Measurements from ENCODE around the gene FBXL17.

The FBXL17 gene

DNA sequence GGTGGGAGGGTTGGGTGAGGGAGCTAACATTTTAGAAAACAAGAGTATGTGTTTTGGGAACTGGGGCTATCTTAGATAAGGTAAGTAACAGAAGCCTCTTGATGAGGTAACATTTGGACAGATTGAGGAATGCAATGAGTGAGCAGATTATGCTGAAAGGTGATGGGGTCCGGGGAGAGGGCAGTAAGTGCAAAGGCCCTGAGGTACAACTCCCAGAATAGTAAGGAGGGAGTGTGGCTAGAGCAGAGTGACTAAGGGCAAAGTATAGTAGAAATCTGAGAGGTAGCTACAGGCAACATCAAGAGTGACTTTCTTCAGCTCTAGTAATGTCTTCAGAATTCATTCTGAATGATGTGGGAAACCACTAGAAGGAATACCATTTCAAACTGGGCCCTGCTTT, 38.9 kb upstream of the FBXL17 start:
- Histone ChIP-seq H3K9ac (ENCODE audit: low read depth, low read length) (no peak overlapping the region), H3K79me2 (ENCODE audit: insufficient read depth, low read length) (no peaks in the 10 kb centered on the region), H3K4me1 (ENCODE audit: insufficient read depth, low read length) (no peaks in the 10 kb centered on the region), H3K4me3 (ENCODE audit: low read depth in 1 of 2, low read length in 2 of 2) (no peak overlapping the region), H4K20me1 (ENCODE audit: insufficient read depth, low read length) (no peaks in the 10 kb centered on the region), H3K27ac (ENCODE audit: low read length) (no peak overlapping the region), H3K27me3 (ENCODE audit: insufficient read depth, low read length, poor library complexity) (no peaks in the 10 kb centered on the region), H3K9me3 (ENCODE audit: insufficient read depth, low read length, severe bottlenecking) (no peaks in the 10 kb centered on the region), H2AFZ (ENCODE audit: low read depth, low read length) (no peak overlapping the region), H3K4me2 (ENCODE audit: insufficient read depth, low read length) (no peak overlapping the region), H3K36me3 (ENCODE audit: insufficient read depth, low read length) (no peaks in the 10 kb centered on the region)
- TF ChIP-seq CTCF (IDR thresholded peaks at IDR 0.05; ENCODE audit: borderline replicate concordance, extremely low read depth, low read length, poor library complexity, severe bottlenecking) (no peak), EZH2 (IDR thresholded peaks at IDR 0.05; ENCODE audit: borderline replicate concordance, low read depth, low read length, severe bottlenecking) (no peak)
- ATAC-seq (ENCODE audit: insufficient read depth, low read depth), result no peak
- DNase-seq, result no peak

DNA sequence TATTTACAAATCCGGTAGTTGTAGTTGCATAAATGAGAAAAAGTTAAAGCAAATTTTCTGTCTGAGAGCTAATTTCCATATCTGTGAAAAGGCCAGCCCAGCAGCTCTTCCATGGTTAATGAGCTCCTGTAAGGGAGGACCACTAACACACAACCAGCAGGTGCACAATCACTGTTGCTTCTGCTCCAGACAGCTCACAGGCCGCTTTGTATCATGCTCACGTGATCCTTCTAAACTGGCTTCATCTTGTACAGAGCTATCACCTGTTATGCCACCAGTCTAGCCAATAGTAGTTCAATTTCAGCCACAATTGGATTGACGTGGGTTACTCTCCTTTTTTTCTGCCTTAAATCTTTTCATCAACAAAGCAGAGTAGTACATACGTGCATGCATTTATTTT, 38.3 kb upstream of the FBXL17 start:
- Histone ChIP-seq H3K36me3 (ENCODE audit: insufficient read depth, low read length) (no peaks in the 10 kb centered on the region), H3K27ac (ENCODE audit: low read length) (no peak overlapping the region), H3K79me2 (ENCODE audit: insufficient read depth, low read length) (no peaks in the 10 kb centered on the region), H4K20me1 (ENCODE audit: insufficient read depth, low read length) (no peaks in the 10 kb centered on the region), H3K9ac (ENCODE audit: low read depth, low read length) (no peak overlapping the region), H3K9me3 (ENCODE audit: insufficient read depth, low read length, severe bottlenecking) (no peaks in the 10 kb centered on the region), H3K4me1 (ENCODE audit: insufficient read depth, low read length) (no peaks in the 10 kb centered on the region), H3K4me2 (ENCODE audit: insufficient read depth, low read length) (no peak overlapping the region), H2AFZ (ENCODE audit: low read depth, low read length) (no peak overlapping the region), H3K27me3 (ENCODE audit: insufficient read depth, low read length, poor library complexity) (no peaks in the 10 kb centered on the region), H3K4me3 (ENCODE audit: low read depth in 1 of 2, low read length in 2 of 2) (no peak overlapping the region)
- DNase-seq, result no peak
- TF ChIP-seq EZH2 (IDR thresholded peaks at IDR 0.05; ENCODE audit: borderline replicate concordance, low read depth, low read length, severe bottlenecking), result no peak
- TF ChIP-seq CTCF (IDR thresholded peaks at IDR 0.05; ENCODE audit: borderline replicate concordance, extremely low read depth, low read length, poor library complexity, severe bottlenecking), result no peak
- no peak; the same call in 2 of the 3 replicates for ATAC-seq (ENCODE audit: insufficient read depth, low read depth)

DNA sequence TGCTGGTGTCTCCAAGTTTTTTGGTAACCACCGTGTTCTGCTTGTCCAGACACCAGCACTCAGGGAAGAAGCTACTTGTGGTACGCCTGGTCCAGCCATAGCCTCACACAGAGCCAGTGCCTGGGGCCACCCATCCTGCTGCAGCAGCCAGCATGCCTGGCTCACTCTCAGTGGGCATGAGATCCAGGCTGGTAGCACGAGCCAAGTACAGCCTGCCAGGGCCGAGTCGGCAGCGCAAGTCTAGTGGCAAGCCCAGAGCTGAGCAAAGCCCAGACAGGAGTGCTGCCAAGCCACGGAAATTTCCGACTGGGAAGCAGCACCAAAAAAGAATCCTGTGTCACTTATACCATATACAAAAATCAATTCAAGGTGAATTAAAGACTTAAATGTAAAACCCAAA, 36.3 kb upstream of the FBXL17 start:
- no peak overlapping the region for H3K9ac ChIP-seq (ENCODE audit: low read depth, low read length)
- ATAC-seq (ENCODE audit: insufficient read depth, low read depth) (no peak), DNase-seq (no peak)
- no peaks in the 10 kb centered on the region for H3K27me3 ChIP-seq (ENCODE audit: insufficient read depth, low read length, poor library complexity)
- no peaks in the 10 kb centered on the region for H3K79me2 ChIP-seq (ENCODE audit: insufficient read depth, low read length)
- no peaks in the 10 kb centered on the region for H3K4me1 ChIP-seq (ENCODE audit: insufficient read depth, low read length)
- no peak for TF ChIP-seq EZH2 (IDR thresholded peaks at IDR 0.05; ENCODE audit: borderline replicate concordance, low read depth, low read length, severe bottlenecking)
- TF ChIP-seq CTCF (IDR thresholded peaks at IDR 0.05; ENCODE audit: borderline replicate concordance, extremely low read depth, low read length, poor library complexity, severe bottlenecking), result no peak
- H4K20me1 ChIP-seq (ENCODE audit: insufficient read depth, low read length), result no peaks in the 10 kb centered on the region
- no peaks in the 10 kb centered on the region for H3K36me3 ChIP-seq (ENCODE audit: insufficient read depth, low read length)
- no peak overlapping the region for H2AFZ ChIP-seq (ENCODE audit: low read depth, low read length)
- H3K9me3 ChIP-seq (ENCODE audit: insufficient read depth, low read length, severe bottlenecking), result no peaks in the 10 kb centered on the region
- no peak overlapping the region for H3K27ac ChIP-seq (ENCODE audit: low read length)
- H3K4me2 ChIP-seq (ENCODE audit: insufficient read depth, low read length), result no peak overlapping the region
- no peak overlapping the region for H3K4me3 ChIP-seq (ENCODE audit: low read depth in 1 of 2, low read length in 2 of 2)

GRCh38 chr5:108417166-108417670, 35.3 kb upstream of the FBXL17 start:
- Histone ChIP-seq H4K20me1 (ENCODE audit: insufficient read depth, low read length) (no peaks in the 10 kb centered on the region), H3K4me1 (ENCODE audit: insufficient read depth, low read length) (no peaks in the 10 kb centered on the region), H3K4me3 (ENCODE audit: low read depth in 1 of 2, low read length in 2 of 2) (no peak overlapping the region), H3K9me3 (ENCODE audit: insufficient read depth, low read length, severe bottlenecking) (no peaks in the 10 kb centered on the region), H2AFZ (ENCODE audit: low read depth, low read length) (no peak overlapping the region), H3K27me3 (ENCODE audit: insufficient read depth, low read length, poor library complexity) (no peaks in the 10 kb centered on the region), H3K36me3 (ENCODE audit: insufficient read depth, low read length) (no peaks in the 10 kb centered on the region), H3K27ac (ENCODE audit: low read length) (no peak overlapping the region), H3K4me2 (ENCODE audit: insufficient read depth, low read length) (no peak overlapping the region), H3K9ac (ENCODE audit: low read depth, low read length) (no peak overlapping the region), H3K79me2 (ENCODE audit: insufficient read depth, low read length) (no peaks in the 10 kb centered on the region)
- no peak for DNase-seq
- no peak for ATAC-seq (ENCODE audit: insufficient read depth, low read depth)
- no peak for TF ChIP-seq CTCF (IDR thresholded peaks at IDR 0.05; ENCODE audit: borderline replicate concordance, extremely low read depth, low read length, poor library complexity, severe bottlenecking)
- no peak for TF ChIP-seq EZH2 (IDR thresholded peaks at IDR 0.05; ENCODE audit: borderline replicate concordance, low read depth, low read length, severe bottlenecking)

Data from DND-41 (cell line).